NCI-H2171 treated with DMSO at 0.1 percent for 48 hours (cell line): ENCODE measurements around the gene BBLN.
A peak's percentile ranks its signal among the peaks of the same experiment; 100 is the strongest.
"Not testable (repeated sequence)": the region's sequence is repeated elsewhere in the genome, so short reads cannot be mapped to it uniquely, and the experiment has no call there.

Source experiments
- DNase-seq: peaks from one replicate; lab custom pipeline; 2025; lab: John Stamatoyannopoulos, UW

BBLN gene

GRCh38 chr9:128159784-128160602 is at the start of gene BBLN:
BBLN (plus strand) TSS chr9:128160265; CDS start chr9:128160408, 143 bp downstream.
- peak; percentile 96 for DNase-seq

- DNase-seq, result not testable (repeated sequence)
Measured at GRCh38 chr9:128111726-128112125, 48.3 kb upstream of the BBLN start.

GRCh38 chr9:128113526-128114325 is 46.3 kb upstream of the BBLN start:
- DNase-seq, result no peak

GRCh38 chr9:128114326-128115186 is 45.5 kb upstream of the BBLN start:
- no peak for DNase-seq

- DNase-seq, result no peak
Measured at GRCh38 chr9:128115187-128116103, 44.6 kb upstream of the BBLN start.

GRCh38 chr9:128116104-128117083 is 43.7 kb upstream of the BBLN start:
- no peak for DNase-seq

- peak; percentile 93 for DNase-seq
Measured at GRCh38 chr9:128117613-128118471, 42.2 kb upstream of the BBLN start.

- no peak for DNase-seq
Measured at GRCh38 chr9:128118472-128118857, 41.6 kb upstream of the BBLN start.

- DNase-seq, result peak; percentile 83
Measured at GRCh38 chr9:128118971-128119665, 40.9 kb upstream of the BBLN start.

GRCh38 chr9:128120061-128120740 is 39.9 kb upstream of the BBLN start:
- DNase-seq, result no peak

- no peak for DNase-seq
Measured at GRCh38 chr9:128120741-128121465, 39.2 kb upstream of the BBLN start.

- no peak for DNase-seq
Measured at GRCh38 chr9:128121466-128121810, 38.6 kb upstream of the BBLN start.

- DNase-seq, result no peak
Measured at GRCh38 chr9:128121924-128122808, 37.9 kb upstream of the BBLN start.

GRCh38 chr9:128122809-128123175 is 37.3 kb upstream of the BBLN start:
- no peak for DNase-seq

- DNase-seq, result no peak
Measured at GRCh38 chr9:128123451-128124080, 36.5 kb upstream of the BBLN start.

- no peak for DNase-seq
Measured at GRCh38 chr9:128124451-128124850, 35.6 kb upstream of the BBLN start.
